HepG2 (cell line): ENCODE results near the gene AGR3. TPM values are rescaled to one million over a fixed set of nuclear protein-coding genes. Genes with fewer than 3 reads are reported as not detected.

Experiments
- ATAC-seq: fragments of 200-7000 bp; cut with Tn5 transposase; 3 replicates; pipeline ENCODE4 v1.9.1; 2020; ENCODE audit warnings: mild to moderate bottlenecking, moderate library complexity
- BruUV-seq: library from RNA; stranded (reverse); fragments of 400-500 nt; replicated peaks from 2 replicates; lab custom pipeline; 2021; lab: Mats Ljungman, UMichigan
- CTCF ChIA-PET: fragments of 300-600 bp; formaldehyde crosslinking; extraction: SDS; loops from one replicate; lab custom pipeline; 2021; ENCODE audit warnings: low total read pairs, inconsistent platforms, low intra/inter-chr PET ratio; lab: Yijun Ruan, JAX
- POLR2A ChIA-PET: fragments of 350-600 bp; sonication (Branson Sonifier 250); formaldehyde crosslinking; loops from one replicate; lab custom pipeline; 2020; ENCODE audit warnings: antibody characterized with exemption, inconsistent platforms; lab: Yijun Ruan, JAX
- DNase-seq: peaks from one replicate; pipeline ENCODE4 v3.0.0-alpha.2; 2015; ENCODE audit warnings: low spot score
- FAIRE-seq: peaks from 3 replicates; lab custom pipeline; 2011; peaks lifted over from hg19 to GRCh38; lab: Jason Lieb, UNC
- H2AFZ ChIP-seq: one replicate; pipeline ENCODE4 v1.6.1; 2011; ENCODE audit warnings: low read length, inconsistent platforms
- H3K27ac ChIP-seq: fragments of 300-600 bp; 3 replicates; pipeline ENCODE4 v1.8.0; 2011; ENCODE audit warnings: mixed run types, mild to moderate bottlenecking, mixed read lengths, low read length, inconsistent platforms; ENCODE audit not compliant: insufficient read depth; ENCODE audit errors: extremely low read length
- H3K27me3 ChIP-seq, 2 experiments: fragments of 200-600 bp in 1 of 2; 2 replicates in 1 of 2; 3 replicates in 1 of 2; pipeline versions ENCODE4 v1.6.0 to v1.8.0; 2011; ENCODE audit warnings: low read length in 2 of 2, mild to moderate bottlenecking in 2 of 2, moderate library complexity in 2 of 2, inconsistent platforms in 1 of 2; ENCODE audit not compliant: insufficient read depth in 2 of 2, control insufficient read depth in 1 of 2
- H3K36me3 ChIP-seq, 2 experiments: fragments of 200-600 bp in 1 of 2; replicated peaks in 1 of 2; 2 replicates in 1 of 2; 3 replicates in 1 of 2; pipeline versions ENCODE4 v1.5.1 to v1.8.0; 2011; ENCODE audit warnings: low read length in 2 of 2, inconsistent platforms in 1 of 2; ENCODE audit not compliant: insufficient read depth in 2 of 2, control insufficient read depth in 1 of 2
- H3K4me1 ChIP-seq: 2 replicates; pipeline ENCODE4 v1.5.1; 2012; ENCODE audit warnings: low read length, inconsistent platforms; ENCODE audit not compliant: insufficient read depth
- H3K4me2 ChIP-seq: 2 replicates; pipeline ENCODE4 v1.6.0; 2011; ENCODE audit warnings: low read depth, low read length, inconsistent platforms
- H3K4me3 ChIP-seq, 3 experiments: fragments of 200-600 bp in 1 of 3; sonication (generic), shearing (Covaris generic) in 1 of 3; replicated peaks in 1 of 3; 2 replicates each; pipeline ENCODE4 v1.5.1; 2011 to 2016; ENCODE audit warnings: low read length in 3 of 3, inconsistent platforms in 2 of 3, low read depth in 2 of 3, mild to moderate bottlenecking in 2 of 3, control low read depth in 1 of 3, mixed read lengths in 1 of 3; ENCODE audit not compliant: insufficient read depth in 1 of 3
- H3K79me2 ChIP-seq: one replicate; pipeline ENCODE4 v1.6.1; 2011; ENCODE audit warnings: low read length, inconsistent platforms; ENCODE audit not compliant: insufficient read depth
- H3K9ac ChIP-seq: 2 replicates; pipeline ENCODE4 v1.6.0; 2011; ENCODE audit warnings: mild to moderate bottlenecking, low read depth, low read length, inconsistent platforms; ENCODE audit not compliant: insufficient read depth
- H3K9me3 ChIP-seq: 2 replicates; pipeline ENCODE4 v1.5.1; 2012; ENCODE audit warnings: mild to moderate bottlenecking, low read length
- H4K20me1 ChIP-seq: 2 replicates; pipeline ENCODE4 v1.6.0; 2011; ENCODE audit warnings: inconsistent platforms, mild to moderate bottlenecking, low read length, moderate library complexity; ENCODE audit not compliant: insufficient read depth
- CCDC6 ChIP-seq: sonication (generic); formaldehyde crosslinking; IDR thresholded peaks from 2 replicates; pipeline ENCODE4 v1.8.1; 2022; ENCODE audit warnings: mild to moderate bottlenecking, missing genetic modification reagents, moderate library complexity
- DR1 ChIP-seq: sonication (generic); formaldehyde crosslinking; IDR thresholded peaks from 2 replicates; pipeline ENCODE4 v1.8.0; 2021; ENCODE audit warnings: mild to moderate bottlenecking, missing genetic modification reagents, inconsistent platforms
- SIN3A ChIP-seq: IDR thresholded peaks from 2 replicates; pipeline ENCODE4 v1.6.1; 2011; ENCODE audit warnings: low read depth, mild to moderate bottlenecking, control low read depth, low read length, borderline replicate concordance
- SIX4 ChIP-seq: sonication (generic); formaldehyde crosslinking; IDR thresholded peaks from 2 replicates; pipeline ENCODE4 v1.4.0; 2020; ENCODE audit warnings: missing genetic modification reagents
- SRF ChIP-seq: IDR thresholded peaks from 2 replicates; pipeline ENCODE4 v1.6.1; 2011; ENCODE audit warnings: mild to moderate bottlenecking, low read depth, low read length, moderate library complexity
- ZFP36L1 ChIP-seq: sonication (generic); formaldehyde crosslinking; IDR thresholded peaks from 2 replicates; pipeline ENCODE4 v1.8.0; 2022; ENCODE audit warnings: mild to moderate bottlenecking, missing genetic modification reagents, moderate library complexity
- WGBS: methylation state at CpG from one replicate; pipeline ENCODE4 v1.1.6; 2017; ENCODE audit warnings: low lambda C conversion rate; 5-methylcytosine and 5-hydroxymethylcytosine counted together
- in situ Hi-C: cut with HindIII; loops from 2 replicates; pipeline ENCODE4 v1.10.0; 2017; ENCODE audit warnings: low pct_unique_long_range_greater_than_20kb; ENCODE audit not compliant: extremely low pct_ligation_motif_present
- intact Hi-C: fragments of 100-400 bp; cut with micrococcal nuclease; formaldehyde crosslinking; loops from one replicate; pipeline ENCODE4 v1.10.0; 2022; ENCODE audit not compliant: unreplicated experiment
- polyA plus RNA-seq, 8 experiments: library from polyadenylated mRNA; depleted of rRNA in 3 of 8; stranded (reverse) in 7 of 8; unstranded in 1 of 8; fragments of >200 nt; fragmentation: Illumina TruSeq in 4 of 8; extraction: Trizol in 4 of 8; gene quantifications; 2 replicates each; pipeline versions ENCODE4 v1.2.1 to v1.2.3, GENCODE V29; 2011 to 2016; ENCODE audit warnings: low read depth in 4 of 8, missing spikeins in 1 of 8, mixed read lengths in 1 of 8; ENCODE audit not compliant: insufficient read depth in 1 of 8
- total RNA-seq, 5 experiments: library from RNA; depleted of rRNA; stranded (reverse); fragments of >200 nt; fragmentation: Illumina TruSeq; extraction: Trizol; gene quantifications; 2 replicates each; pipeline ENCODE4 v1.2.3, GENCODE V29; 2016; ENCODE audit warnings: low read depth in 1 of 5
- TF ChIP-seq, protein P1 (sequence below), 2 experiments: sonication (generic) in 1 of 2; formaldehyde crosslinking in 1 of 2; IDR thresholded peaks; 2 replicates each; pipeline versions ENCODE4 v1.5.1 to v1.6.1; 2011 to 2020; ENCODE audit warnings: borderline replicate concordance in 1 of 2, low read depth in 1 of 2, low read length in 1 of 2, mild to moderate bottlenecking in 1 of 2, missing genetic modification reagents in 1 of 2, moderate library complexity in 1 of 2
- TF ChIP-seq, protein P2 (sequence below): sonication (generic); formaldehyde crosslinking; IDR thresholded peaks from 2 replicates; pipeline ENCODE4 v1.8.0; 2023; ENCODE audit warnings: mild to moderate bottlenecking, missing genetic modification reagents
- TF ChIP-seq, protein P3 (sequence below): sonication (generic); formaldehyde crosslinking; IDR thresholded peaks from 2 replicates; pipeline ENCODE4 v1.4.0; 2020; ENCODE audit warnings: missing genetic modification reagents

The AGR3 gene
- total and polyA plus RNA-seq, 2 of the 13 experiments (the other 11 are each of a cell fraction or from before 2014, with no cell fraction given), result not detected

DNA sequence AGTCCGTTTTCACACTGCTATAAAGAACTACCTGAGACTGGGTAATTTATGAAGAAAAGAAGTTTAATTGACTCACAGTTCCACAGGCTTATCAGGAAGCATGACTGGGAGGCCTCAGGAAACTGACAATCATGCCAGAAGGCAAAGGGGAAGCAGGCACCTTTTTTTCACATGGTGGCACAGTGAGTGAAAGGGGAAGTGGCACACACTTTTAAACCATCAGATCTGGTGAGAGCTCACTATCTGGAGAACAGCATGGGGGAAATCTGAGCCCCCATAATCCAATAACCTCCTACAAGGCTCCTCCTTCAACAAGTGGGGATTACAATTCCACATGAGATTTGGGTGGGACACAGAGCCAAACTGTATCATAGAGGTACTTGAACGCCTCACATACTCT lies 30.0 kb downstream of the AGR3 start:
- DNase-seq, result no peak
- H3K27ac ChIP-seq, result no peak overlapping the region
- intact Hi-C loops, result no loop called here
- H3K27me3 ChIP-seq, result peaks cover 0 to 3% of the 10 kb centered on the region in 2 experiments; a peak in 1 of 5 replicates
- no peak overlapping the region for H3K4me3 ChIP-seq
- peaks cover 9% of the 10 kb centered on the region for H3K4me1 ChIP-seq
- no peak for TF ChIP-seq CCDC6 (CRISPR knock-in tag)
- no peak for TF ChIP-seq SRF
- TF ChIP-seq, protein P1, sequence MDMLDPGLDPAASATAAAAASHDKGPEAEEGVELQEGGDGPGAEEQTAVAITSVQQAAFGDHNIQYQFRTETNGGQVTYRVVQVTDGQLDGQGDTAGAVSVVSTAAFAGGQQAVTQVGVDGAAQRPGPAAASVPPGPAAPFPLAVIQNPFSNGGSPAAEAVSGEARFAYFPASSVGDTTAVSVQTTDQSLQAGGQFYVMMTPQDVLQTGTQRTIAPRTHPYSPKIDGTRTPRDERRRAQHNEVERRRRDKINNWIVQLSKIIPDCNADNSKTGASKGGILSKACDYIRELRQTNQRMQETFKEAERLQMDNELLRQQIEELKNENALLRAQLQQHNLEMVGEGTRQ (IDR thresholded peaks at IDR 0.05; ENCODE audit: low read depth, low read length), result no peak
- TF ChIP-seq, protein P1 (CRISPR knock-in tag; IDR thresholded peaks at IDR 0.05; ENCODE audit: borderline replicate concordance), result no peak
- no peak for TF ChIP-seq DR1 (CRISPR knock-in tag)
- TF ChIP-seq, protein P2, sequence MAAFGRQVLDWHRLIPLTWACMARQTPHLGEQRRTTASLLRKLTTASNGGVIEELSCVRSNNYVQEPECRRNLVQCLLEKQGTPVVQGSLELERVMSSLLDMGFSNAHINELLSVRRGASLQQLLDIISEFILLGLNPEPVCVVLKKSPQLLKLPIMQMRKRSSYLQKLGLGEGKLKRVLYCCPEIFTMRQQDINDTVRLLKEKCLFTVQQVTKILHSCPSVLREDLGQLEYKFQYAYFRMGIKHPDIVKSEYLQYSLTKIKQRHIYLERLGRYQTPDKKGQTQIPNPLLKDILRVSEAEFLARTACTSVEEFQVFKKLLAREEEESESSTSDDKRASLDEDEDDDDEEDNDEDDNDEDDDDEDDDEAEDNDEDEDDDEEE (CRISPR knock-in tag), result no peak
- no peak for TF ChIP-seq ZFP36L1
- TF ChIP-seq SIN3A, result no peak
- TF ChIP-seq, protein P3, sequence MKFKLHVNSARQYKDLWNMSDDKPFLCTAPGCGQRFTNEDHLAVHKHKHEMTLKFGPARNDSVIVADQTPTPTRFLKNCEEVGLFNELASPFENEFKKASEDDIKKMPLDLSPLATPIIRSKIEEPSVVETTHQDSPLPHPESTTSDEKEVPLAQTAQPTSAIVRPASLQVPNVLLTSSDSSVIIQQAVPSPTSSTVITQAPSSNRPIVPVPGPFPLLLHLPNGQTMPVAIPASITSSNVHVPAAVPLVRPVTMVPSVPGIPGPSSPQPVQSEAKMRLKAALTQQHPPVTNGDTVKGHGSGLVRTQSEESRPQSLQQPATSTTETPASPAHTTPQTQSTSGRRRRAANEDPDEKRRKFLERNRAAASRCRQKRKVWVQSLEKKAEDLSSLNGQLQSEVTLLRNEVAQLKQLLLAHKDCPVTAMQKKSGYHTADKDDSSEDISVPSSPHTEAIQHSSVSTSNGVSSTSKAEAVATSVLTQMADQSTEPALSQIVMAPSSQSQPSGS, result no peak
- TF ChIP-seq SIX4 (CRISPR knock-in tag), result no peak
- TF ChIP-seq, all 625 proteins: peak for 0
- CTCF ChIA-PET, result no interaction called here
- Histone ChIP-seq H4K20me1 (no peaks in the 10 kb centered on the region), H2AFZ (no peak overlapping the region), H3K36me3 (no peaks in the 10 kb centered on the region), H3K79me2 (no peaks in the 10 kb centered on the region), H3K9me3 (no peaks in the 10 kb centered on the region), H3K9ac (no peak overlapping the region), H3K4me2 (no peak overlapping the region)
- WGBS, result 3% methylated on average over 2 of the region's 2 CpGs
- in situ Hi-C loops, result no loop called here
- BruUV-seq, result no TSS peak
- ATAC-seq, result no peak
- FAIRE-seq, result no peak
- POLR2A ChIA-PET, result no interaction called here
